ENCODE data around the gene RAP1GAP2. TPM values are rescaled to one million over a fixed set of nuclear protein-coding genes. Genes with fewer than 3 reads are reported as not detected.

Gene RAP1GAP2
- total RNA-seq, 6 donors from 2014 or later: 6.3 to 19.4 (median 13.6) TPM

DNA sequence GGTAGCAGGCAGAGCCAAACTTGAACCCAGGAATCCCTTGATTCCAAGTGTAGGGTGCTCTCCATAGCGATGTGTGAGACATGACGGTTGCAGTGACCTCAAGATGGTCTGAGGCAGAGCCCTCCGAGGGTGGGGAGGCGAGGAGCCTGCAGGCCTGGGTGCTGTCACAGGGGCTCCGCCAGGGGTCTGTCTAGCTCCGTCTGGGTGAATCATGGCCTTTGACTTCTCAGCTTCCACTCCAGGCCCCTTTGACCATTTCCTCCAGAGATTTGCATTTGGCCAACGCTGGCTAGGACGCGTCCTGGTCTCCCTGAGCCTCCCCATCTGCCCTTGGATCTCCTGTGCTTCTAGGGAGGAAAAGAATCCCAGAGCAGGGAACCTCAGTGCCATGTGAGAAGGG, 104.6 kb downstream of the RAP1GAP2 start:
- no peak for DNase-seq
- peaks cover 0 to 6% (median 2%) of the 10 kb centered on the region in 4 donors for H3K4me1 ChIP-seq
- H3K27ac ChIP-seq: no peak overlapping the region
- H3K9me3 ChIP-seq: no peaks in the 10 kb centered on the region
- TF ChIP-seq CTCF (IDR thresholded peaks at IDR 0.05) (no peak), POLR2AphosphoS5 (IDR thresholded peaks at IDR 0.05) (no peak), POLR2A (IDR thresholded peaks at IDR 0.05) (no peak), EP300 (IDR thresholded peaks at IDR 0.05) (no peak)
- 79 to 94% methylated on average over 8 to 9 of the region's 9 CpGs for WGBS, 2 donors
- no peak for ATAC-seq (ENCODE audit: low FRiP score in 2 of 2)
- no peaks in the 10 kb centered on the region for H3K36me3 ChIP-seq
- no peak overlapping the region for H3K4me3 ChIP-seq
- H3K27me3 ChIP-seq: no peaks in the 10 kb centered on the region

DNA sequence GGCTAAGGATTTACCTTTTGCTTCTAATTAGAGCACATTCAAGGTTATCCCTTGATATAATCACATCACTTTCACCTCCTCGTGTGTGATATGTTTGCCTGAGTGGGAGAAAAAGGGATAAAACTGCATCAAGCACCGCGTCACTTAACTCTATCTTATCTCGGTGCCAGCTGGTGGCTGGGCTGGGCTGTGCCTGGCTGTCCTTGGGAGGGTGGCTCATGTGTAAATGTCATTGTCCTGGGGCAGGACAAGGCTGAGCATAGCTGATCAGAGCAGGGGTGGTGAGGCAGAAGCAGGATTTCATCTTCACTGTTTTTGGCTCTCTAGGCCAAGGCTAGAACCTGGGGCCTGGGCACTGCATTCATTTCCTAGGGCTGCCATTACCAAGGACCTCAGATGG, 105.3 kb downstream of the RAP1GAP2 start:
- H3K9me3 ChIP-seq: no peaks in the 10 kb centered on the region
- TF ChIP-seq POLR2AphosphoS5 (IDR thresholded peaks at IDR 0.05): no peak
- no peak for TF ChIP-seq EP300 (IDR thresholded peaks at IDR 0.05)
- TF ChIP-seq POLR2A (IDR thresholded peaks at IDR 0.05): no peak
- TF ChIP-seq CTCF (IDR thresholded peaks at IDR 0.05): no peak
- no peaks in the 10 kb centered on the region for H3K36me3 ChIP-seq
- WGBS, 2 donors: 68 to 73% methylated on average over 4 of the region's 4 CpGs
- peaks cover 0 to 6% (median 2%) of the 10 kb centered on the region in 4 donors for H3K4me1 ChIP-seq
- H3K4me3 ChIP-seq: no peak overlapping the region
- H3K27ac ChIP-seq: no peak overlapping the region
- DNase-seq: no peak
- H3K27me3 ChIP-seq: no peaks in the 10 kb centered on the region
- ATAC-seq (ENCODE audit: low FRiP score in 2 of 2): no peak

DNA sequence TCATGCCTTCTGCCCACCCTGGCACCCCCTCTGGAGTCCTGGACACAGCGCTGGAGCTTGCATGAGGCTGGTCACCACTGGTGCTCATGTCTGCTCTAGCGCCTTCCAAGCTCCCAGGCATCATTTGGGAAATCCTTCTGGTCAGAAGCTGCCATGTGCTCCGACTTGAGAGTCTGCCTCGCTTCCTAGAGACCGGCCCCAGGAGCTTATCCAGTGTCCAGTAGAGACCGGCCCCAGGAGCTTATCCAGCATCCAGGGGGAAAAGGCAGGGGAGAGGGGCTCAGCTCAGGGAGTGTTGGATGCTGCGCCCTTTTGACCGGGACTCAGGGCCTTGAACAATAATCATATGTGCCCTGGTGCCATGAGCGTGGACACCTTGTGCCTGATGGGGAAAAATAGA, 106.3 kb downstream of the RAP1GAP2 start:
- DNase-seq (no peak), ATAC-seq (ENCODE audit: low FRiP score in 2 of 2) (no peak)
- H3K27ac ChIP-seq: no peak overlapping the region
- TF ChIP-seq POLR2AphosphoS5 (IDR thresholded peaks at IDR 0.05) (no peak), CTCF (IDR thresholded peaks at IDR 0.05) (no peak), EP300 (IDR thresholded peaks at IDR 0.05) (no peak), POLR2A (IDR thresholded peaks at IDR 0.05) (no peak)
- 98 to 100% methylated on average over 4 to 9 of the region's 9 CpGs for WGBS, 2 donors
- peaks cover 0 to 6% (median 2%) of the 10 kb centered on the region in 4 donors for H3K4me1 ChIP-seq
- H3K36me3 ChIP-seq: no peaks in the 10 kb centered on the region
- no peak overlapping the region for H3K4me3 ChIP-seq
- no peaks in the 10 kb centered on the region for H3K27me3 ChIP-seq
- no peaks in the 10 kb centered on the region for H3K9me3 ChIP-seq

- DNase-seq (no peak), ATAC-seq (ENCODE audit: low FRiP score in 2 of 2) (no peak)
- TF ChIP-seq POLR2AphosphoS5 (IDR thresholded peaks at IDR 0.05): no peak
- no peak for TF ChIP-seq CTCF (IDR thresholded peaks at IDR 0.05)
- no peak for TF ChIP-seq EP300 (IDR thresholded peaks at IDR 0.05)
- TF ChIP-seq POLR2A (IDR thresholded peaks at IDR 0.05): no peak
- Histone ChIP-seq H3K4me3 (no peak overlapping the region), H3K27ac (no peak overlapping the region), H3K9me3 (no peaks in the 10 kb centered on the region), H3K36me3 (no peaks in the 10 kb centered on the region), H3K4me1 (peaks cover 0 to 6% (median 2%) of the 10 kb centered on the region in 4 donors), H3K27me3 (no peaks in the 10 kb centered on the region)
- 61 to 74% methylated on average over 5 to 8 of the region's 8 CpGs for WGBS, 2 donors
Measured at GRCh38 chr17:2903193-2903974, 107.1 kb downstream of the RAP1GAP2 start.

DNA sequence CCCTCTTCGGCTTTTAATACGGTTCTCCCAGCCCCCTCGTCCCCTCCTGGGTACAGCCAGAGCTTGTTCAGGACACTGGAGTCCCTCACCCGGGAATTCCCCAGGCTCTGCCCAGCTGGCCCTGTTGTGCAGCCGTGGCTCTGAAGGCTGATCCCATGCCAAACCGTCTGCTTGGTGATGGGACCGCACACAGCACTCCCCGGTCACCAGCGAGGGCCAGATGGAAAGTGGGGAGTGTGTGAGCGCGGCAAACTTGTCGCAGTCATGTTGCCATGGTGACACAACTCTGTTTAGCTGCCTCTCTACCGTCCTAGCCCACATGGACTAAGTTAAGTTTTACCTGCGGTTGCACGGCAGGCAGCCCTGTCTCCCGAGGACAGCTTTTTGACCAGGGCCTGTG, 107.9 kb downstream of the RAP1GAP2 start:
- no peak overlapping the region for H3K27ac ChIP-seq
- H3K4me3 ChIP-seq: no peak overlapping the region
- TF ChIP-seq EP300 (IDR thresholded peaks at IDR 0.05) (no peak), CTCF (IDR thresholded peaks at IDR 0.05) (no peak)
- H3K27me3 ChIP-seq: no peaks in the 10 kb centered on the region
- DNase-seq: no peak
- ATAC-seq (ENCODE audit: low FRiP score in 2 of 2): peak in 1 of 2 donors; percentile 46
- WGBS, 2 donors: 22 to 42% methylated on average over 3 to 16 of the region's 16 CpGs
- no peaks in the 10 kb centered on the region for H3K9me3 ChIP-seq
- peaks cover 0 to 6% (median 2%) of the 10 kb centered on the region in 4 donors for H3K4me1 ChIP-seq
- H3K36me3 ChIP-seq: no peaks in the 10 kb centered on the region
